Measurements from ENCODE around the gene VSIR.

VSIR gene

DNA sequence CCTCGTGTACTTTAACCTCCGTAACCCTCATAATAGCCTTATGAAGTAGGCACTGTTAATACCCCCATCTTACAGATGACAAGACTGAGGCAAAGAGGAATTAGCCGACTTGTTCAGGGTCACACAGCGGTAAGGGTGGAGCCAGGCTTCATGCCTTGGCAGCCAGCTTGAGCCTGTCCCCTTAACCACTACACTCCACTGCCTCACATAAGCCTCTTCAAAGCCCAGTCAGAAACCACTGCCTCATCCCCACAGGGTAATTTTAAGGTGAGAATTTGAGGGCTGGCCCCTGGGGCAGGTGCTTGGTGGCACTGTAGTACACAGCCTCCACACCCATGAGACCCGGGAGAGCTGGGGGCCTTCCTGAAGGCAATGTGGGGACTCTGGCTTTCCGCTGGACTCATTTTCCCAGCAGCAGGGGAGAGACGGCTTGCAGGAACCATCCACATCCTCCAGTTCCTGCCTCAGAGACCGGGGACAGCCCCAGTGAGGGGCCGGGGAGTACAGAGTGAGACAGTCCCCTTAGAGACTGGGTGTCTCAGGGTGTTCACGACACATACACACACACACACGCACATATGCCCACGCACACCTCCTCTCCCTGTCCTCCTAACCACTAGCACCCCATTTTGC is 46.1 kb downstream of the VSIR start:
- no peak for DNase-seq

DNA sequence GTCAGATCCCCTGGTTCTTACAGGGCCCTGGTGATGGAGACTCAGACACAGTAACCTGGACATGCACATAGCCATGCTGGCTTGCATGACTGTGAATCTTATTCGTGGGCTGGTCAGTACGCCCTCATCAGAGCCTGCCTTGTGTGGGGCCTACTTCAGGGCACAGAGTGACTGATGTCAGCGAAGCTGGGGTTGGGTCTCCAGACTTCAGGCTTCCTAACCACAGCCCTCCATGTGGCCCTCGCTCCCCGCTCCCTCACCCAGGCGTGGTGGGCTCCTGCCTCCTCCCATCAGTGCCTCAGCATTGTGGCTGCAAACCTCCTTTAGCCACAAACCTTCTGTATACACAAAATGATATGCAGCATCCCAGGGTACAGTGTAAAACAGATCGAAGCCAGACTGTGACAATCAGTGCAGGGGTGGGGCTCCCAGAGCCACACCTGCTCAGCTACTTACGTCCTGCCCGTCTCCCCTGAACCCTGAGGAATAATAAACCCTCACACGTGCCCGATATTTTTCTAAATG is 46.7 kb downstream of the VSIR start:
- no peak for DNase-seq

DNA sequence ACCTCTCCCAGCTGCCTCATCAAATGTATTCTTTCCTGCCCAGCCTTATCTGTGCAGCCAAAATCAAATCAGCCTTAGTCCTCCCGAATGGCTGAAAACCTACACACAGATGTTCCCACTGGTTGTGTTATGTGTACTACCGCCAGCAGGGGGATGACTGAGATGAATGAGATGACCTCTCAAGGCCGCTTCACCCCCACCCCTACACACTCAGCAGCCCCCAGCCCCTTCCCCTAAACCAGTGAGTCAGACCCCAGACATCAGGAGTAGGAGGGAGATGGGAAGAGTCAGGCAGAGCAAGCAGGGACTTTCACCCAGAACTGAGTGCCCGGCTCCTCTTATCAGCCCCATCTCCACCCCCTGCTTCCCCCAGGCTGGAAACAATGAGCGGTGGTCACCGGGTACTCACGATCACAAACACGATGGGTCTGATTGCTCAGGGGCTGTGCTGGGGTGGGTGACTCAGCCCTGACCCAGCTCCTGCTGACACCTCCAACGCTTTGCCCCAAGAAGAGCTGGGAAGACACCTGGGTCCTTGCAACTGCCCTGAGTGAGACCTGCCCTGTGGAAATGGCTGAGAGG is 47.2 kb downstream of the VSIR start:
- no peak for DNase-seq

DNA sequence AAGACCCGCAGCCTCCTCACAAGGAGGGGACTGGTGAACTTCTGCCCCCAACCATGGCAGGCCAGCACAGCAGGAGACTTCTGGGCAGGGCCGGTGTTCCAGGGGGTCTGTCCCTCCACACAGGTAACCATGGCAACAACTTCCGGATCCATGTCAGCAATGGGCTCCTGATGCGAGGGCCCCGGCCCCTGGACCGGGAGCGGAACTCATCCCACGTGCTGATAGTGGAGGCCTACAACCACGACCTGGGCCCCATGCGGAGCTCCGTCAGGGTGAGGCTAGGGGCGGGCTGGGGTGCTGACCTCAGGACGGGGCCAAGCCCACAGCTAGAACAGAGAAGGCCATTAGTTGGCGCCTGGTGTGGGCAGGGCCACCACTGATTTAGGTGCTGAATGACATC is 48.1 kb downstream of the VSIR start:
- no peak for DNase-seq

DNA sequence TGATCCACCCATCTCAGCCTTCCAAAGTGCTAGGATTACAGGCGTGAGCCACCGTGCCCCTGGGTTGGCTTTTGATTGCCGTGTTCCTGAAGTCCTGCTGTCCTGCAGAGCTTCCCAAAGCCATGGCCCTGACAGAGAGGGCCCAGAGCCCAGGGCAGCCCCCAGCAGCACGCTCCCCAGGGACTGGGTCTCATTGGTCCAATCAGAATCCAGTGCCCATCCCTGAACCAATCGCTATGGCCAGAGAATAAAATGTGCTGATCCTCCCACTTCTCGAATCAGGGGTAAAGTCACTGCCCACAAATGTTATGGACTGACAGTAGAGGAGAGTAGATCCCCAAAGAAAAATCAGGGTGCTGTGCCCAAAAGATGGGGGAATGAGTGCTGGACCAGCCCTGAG is 48.8 kb downstream of the VSIR start:
- DNase-seq = no peak

DNA sequence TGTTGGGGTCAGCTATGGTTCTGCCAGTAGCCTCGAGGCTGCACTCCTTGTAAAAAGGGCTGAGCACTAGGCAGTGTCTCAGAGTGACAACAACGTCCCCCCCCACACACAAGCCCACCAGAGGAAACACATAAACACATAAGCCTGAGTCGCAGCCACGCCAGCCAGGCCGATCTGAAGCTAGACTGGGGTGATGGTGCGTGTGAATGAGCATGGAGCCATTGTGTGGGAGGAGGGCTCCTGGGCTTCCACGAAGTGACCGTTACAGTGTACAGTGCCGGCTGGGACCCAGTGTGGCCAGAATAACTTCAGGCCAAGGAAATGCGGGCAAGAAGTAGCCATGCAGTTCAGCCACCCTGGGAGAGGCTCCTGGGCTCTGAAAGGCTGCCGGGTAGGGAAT is 50.0 kb downstream of the VSIR start:
- no peak for DNase-seq

DNA sequence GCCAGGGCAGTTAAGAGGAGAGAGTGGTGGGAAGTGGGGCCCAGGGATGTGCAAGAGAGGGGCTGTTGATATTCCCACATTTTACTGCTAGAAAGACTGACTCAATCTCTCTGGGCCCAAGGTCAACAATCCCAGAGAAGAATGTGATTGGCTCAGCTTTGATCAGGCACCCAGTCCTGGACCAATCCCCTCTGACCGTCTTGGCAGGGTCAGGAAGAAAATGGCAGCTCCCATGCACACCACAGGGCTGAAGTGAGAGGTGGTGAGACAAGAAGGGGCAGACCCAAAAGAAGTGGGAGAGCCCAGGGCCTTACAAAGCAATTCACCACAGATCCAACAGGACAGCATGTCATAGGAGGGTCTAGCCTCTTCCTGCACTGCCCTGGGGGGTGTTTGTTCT is 50.5 kb downstream of the VSIR start:
- no peak for DNase-seq

DNA sequence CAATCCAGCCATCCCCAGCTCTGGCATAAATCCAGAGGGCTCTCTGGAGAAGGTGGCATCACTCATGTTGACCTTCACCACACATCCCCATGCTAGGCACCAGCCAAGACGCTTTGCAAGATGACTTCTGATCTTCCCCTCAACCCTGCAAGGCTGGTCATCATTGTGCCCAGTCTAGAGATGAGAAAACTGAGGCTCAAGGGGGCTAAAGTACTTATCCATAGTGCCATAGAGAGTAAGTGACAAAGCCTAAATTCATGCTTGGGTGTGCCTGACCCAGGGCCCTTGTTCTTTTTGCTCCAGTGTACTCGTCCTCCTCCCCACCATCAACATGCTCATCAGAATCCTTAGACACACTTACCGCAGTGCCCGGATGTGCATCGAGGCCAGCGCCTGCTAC is 52.0 kb downstream of the VSIR start:
- DNase-seq = no peak

DNA sequence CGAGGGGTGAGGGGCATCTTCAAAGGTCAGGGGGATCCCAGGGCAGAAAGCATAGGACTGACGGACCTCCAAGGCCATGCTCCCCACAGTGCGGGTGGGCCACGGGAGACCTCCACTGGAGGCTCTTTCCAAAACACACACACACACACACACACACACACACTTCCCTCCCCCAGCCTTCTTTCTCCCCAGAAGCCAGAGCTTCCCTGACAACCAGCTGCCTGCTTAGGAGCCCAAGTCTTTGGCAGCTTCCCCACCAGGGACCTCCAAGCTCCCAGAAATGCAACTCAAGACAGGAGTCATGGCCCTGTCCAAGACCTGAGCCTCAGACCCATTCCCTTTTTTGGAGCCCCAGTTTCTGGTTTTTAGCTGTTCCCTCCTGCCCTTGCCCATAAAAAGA is 53.0 kb downstream of the VSIR start:
- no peak for DNase-seq

DNA sequence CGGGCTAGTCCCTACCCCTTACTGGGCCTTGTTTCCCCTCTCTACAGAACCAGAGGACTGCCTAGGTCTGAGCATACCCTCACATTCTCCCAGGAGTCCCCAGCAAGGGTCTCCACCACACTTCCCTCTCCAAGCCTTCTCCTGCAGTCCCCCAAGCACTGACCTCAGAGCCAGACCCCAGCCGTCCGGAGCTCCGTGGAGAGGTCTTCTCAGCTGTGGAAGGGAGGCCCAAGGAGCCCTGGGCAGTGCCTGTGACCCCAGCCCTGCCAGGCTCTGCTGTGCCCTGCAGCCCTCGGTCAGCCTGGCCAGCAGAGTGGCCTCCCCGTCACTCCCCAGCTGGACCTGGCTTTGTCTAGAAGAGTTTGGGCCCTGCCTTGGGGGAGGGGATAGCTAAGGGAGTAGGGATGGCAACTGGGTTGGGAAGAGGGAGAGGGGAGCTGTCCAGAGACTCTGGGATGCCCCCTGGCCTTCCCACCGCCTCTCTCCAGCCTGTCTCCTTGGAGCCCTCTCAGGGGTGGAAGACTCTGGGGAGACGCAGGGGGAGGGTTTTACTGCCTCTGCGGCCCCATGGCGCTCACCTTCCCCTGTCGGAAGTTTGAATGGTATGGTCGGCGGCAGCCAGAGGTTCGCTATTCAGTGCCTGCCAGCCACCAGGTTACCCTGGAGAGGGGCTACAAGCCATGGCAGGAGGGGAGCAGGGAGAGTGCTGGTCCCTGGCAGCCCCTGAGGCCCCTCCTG is 53.7 kb downstream of the VSIR start, which contains the start of gene C10orf105:
Gene C10orf105 (minus strand): TSS at position 315 of the 738 bp plus-strand sequence. CDS start 3,441 bp downstream, outside the sequence.
- no peak for DNase-seq

DNA sequence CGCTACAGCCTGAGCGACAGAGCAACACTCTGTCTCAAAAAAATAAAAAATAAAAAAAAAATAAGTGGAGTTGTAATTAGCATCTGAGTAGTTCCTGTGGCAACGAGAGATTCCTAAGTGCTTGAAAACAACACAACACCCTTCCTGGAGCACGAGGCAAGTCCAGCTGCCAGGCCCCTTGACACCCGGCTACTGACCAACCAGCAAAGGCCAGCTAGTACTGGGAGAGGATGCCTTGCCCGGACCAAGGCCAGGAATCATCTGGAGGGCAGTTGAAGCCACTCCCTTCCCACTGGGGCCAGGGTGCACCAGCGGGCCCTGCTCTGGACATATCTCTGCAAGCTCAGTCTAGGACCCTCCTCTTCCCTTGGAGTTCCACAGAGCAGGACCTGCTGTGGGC is 54.3 kb downstream of the VSIR start:
- no peak for DNase-seq

DNA sequence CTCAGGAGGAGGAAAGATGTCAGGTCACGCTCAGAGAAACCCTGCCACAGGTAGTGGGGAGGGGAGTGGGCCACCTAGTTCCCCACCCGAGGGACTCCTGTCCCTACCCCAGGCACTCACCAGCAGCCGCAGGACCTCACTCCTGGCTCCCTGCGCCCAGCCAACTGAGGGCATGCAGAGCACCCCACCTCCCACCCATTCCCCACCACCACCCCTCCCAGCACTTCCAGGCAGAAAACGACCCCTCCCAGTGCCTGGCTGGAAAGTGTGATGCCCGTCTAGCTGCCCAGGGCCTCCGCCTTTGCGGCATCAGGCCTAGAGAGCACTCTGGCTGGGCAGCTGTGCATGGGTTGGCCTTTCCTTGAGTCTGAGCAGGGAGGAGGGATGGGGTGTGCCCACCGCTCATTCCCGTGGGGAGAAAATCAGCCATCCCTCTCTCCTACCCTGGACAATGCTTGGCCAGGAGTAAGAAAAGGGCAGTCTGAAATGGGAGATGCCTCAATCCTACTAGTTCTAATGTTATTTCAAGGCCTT is 55.1 kb downstream of the VSIR start:
- no peak for DNase-seq

DNA sequence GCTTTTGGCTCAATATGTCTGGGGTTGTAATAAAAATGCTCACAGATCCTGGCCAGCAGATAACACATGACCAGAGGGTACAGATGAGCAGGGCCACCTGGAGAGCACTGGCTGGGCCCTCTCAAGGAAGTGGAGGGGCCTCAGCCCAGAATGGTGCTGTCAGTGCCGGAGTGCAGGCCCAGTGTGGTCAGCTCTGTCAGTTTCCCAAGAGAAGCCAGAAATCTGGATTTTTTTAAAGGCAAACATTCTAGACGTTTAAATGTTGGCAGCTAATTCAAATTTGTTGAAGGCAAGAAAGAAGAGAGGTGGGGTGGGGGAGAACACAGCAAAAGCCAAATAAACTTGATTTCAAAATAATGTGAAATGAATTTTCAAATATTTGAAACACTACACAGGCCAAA is 55.8 kb downstream of the VSIR start:
- DNase-seq = no peak

DNA sequence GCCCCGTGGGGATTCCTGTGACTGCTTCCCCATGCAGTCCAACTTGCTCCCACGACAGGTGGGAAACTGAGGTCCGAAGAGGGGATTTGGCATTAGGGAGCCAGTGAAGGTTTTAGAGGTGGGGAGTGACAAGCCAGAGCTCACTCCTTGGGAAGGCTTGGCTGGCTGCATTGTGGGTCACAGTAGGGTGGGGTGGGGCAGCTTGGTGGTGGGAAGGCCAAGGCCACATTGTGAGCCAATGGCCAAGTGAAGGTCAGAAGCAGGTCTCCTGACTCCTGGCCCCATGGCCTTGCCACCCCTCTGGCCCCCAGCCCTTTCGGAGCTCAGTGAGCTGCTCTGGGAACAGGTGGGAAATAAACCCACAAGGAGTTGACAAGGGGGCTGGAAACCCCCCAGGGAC is 56.3 kb downstream of the VSIR start:
- DNase-seq = no peak

DNA sequence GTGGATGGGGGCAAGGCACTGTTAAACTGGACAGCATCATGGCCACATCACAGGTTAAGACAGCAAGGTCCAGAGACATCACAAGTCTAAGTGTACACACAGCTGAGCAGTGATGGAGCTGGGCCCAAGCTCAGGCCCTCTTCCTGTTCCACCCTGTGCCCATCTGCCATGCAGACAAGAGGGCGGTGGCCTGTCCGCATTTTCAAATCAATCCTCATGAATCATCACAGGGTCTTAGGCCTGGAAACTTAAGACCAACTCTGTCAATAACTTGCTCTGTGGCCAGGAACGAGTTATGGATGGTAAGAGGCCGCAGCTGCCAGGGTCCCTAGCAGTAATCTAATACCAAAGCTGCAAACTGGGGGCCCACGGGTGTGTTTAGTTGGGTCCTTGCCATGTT is 56.9 kb downstream of the VSIR start:
- DNase-seq = no peak

DNA sequence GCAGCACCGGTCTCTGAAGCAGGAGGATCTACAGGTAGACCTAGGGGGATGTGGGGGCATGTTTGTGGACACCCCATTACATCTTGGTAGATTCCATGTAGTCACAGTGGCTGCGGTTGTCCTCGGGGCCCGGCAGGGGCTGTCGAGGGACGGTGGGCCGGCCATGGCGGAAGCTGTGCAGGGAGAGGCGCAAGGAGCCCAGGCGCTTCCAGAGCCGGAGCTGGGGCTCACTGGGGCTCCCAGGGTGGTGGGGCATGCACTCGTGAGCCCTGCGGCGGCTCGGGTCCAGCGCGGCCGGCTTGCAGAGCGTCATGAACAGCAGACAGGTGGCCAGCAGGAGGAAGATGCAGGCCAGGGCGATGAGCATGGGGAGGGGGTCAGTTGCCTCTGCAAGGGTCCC is 57.5 kb downstream of the VSIR start:
- DNase-seq = no peak

DNA sequence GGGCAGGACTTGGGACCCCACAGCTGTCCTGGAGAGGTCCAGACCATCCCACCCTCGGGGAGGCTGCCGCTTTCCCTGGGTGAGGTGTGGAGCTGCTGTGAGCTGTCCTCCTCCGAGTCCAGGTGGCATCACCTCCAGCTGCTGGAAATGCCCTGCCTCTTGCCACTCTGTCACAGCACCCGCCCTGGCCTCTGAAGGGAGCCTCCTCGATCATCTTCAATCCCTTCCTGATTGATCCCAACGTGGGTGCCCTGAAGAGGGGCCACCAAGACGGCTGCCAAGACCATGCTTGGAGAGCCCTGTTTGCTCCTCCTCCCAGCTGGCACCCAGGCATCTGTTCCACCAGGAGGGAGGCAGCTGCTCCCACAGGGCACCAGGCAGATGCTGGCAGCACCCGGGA is 58.3 kb downstream of the VSIR start:
- DNase-seq = no peak

DNA sequence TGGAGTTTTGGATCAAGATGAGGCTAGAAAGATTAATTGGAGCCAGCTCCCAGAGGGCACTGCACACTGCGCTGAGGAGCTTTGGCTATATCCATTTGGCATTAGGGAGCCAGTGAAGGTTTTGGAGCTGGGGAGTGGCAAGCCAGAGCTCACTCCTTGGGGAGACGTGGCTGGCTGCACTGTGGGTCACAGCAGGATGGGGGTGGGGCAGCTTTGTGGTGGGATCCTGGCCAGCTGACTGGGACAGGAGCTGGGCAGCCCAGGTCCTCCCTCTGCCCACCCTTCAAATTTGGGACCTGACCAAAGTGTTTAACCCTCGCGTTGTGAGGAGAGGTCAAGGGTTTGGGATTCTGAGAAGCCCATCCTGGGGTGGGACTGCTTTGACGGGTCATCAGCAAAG is 58.7 kb downstream of the VSIR start:
- no peak for DNase-seq

DNA sequence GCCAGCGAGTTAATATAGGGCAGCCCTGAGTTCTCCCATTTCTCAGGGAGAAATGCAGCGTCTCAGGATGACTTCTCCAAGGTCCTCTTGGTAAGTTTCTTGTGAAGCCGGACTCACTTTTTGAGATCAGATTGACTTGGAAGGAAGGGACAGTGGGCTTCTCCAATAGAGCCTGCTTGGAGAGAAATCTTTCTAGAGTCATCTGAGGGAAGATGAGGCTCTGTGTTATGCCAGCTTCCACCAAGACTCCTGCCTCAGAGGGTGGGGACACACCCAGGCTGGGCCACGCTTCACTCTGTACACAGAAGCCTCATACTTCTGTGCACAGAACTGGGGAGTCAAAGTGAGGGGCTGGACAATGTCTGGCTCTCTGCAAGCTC is 59.3 kb downstream of the VSIR start:
- DNase-seq = no peak

DNA sequence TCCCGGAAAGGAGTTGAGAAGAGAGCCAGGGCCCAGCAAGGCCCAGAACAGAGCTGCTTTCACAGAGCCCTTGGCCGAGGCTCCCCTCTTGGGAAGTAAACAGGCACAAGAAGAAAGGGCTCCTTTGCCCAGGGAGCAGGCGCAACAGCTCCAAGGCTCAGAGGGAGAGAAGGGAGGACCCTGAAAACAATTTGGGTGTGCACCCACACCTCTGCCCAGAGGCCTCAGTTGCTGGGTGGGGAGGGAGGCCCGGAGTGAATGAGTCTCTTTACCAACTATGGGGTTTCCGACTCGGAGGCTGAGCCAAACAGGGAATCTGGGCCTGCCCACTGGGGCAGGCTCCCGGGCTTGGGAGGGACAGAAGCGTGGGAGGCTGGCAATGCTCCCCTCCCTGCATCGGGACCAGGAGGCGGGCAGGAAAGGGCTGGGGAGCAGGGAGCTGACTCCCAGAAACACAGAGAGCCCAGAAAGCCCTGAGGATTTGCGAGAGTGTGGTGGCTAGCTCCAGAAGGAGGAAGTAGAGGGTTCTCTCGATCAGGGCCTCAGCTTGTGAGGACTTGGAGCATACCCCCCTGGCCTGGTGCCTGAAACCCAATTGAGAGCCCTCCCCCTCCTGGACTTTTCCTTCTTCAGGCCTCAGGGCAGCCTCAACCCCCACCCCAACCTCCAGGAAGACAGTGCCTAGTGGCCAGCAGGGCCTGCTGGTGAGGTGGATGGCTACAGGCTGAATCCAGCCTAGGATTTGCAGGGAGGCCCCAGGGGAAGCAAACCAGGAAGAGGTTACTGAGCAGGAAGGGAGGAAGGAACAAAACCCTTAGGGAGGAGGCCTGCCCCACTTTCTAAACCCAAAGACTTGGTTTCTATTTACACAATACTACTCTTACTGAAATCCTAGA is 59.9 kb downstream of the VSIR start:
- DNase-seq = no peak

DNA sequence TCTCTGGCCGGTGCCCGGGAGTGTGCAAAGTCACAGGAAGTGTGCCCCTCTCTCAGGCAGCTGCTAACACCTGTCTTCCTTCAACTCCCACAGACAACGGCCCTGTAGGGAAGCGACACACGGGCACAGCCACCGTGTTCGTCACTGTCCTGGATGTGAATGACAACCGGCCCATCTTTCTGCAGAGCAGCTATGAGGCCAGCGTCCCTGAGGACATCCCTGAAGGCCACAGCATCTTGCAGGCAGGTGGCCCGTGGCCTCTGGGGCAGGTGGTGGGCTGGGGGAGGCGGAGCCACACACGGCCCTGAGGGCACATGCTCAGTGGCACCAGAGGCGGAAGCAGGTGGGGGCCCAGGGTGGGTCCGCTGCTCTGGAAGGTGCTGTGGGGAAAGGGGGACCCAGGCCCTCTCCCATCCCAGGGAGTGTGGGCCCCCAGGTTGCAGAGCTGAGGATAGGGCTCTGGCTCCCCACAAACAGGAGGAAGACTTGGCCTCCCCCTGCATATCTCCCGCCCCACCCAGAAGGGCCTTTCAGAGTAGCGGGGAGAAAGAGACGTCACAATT is 60.7 kb downstream of the VSIR start:
- no peak for DNase-seq

DNA sequence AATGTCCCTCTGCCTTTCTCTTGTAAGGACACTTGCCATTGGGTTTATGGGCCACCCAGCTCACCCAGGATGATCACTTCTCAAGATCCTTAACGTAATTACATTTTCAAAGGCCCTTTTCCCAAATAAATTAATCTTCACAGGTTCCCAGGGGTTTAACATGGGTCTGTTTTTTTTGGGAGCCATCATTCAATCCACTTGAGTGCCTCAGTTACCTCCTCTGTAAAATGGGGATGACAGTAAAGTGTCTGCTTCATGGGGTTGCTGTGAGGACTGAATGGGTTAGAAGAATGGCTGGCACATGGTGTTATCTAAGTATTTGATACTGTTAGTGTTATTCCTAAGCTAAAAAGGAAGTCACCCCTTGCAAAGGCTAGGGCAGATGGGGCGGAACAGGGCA is 61.1 kb downstream of the VSIR start:
- no peak for DNase-seq

All from NCI-H1436 (cell line).